SK-N-SH (cell line): ENCODE results near the gene USP4. TPM values are rescaled to one million over a fixed set of nuclear protein-coding genes. Genes with fewer than 3 reads are reported as not detected.

ENCODE experiments used
- CTCF ChIA-PET: fragments of 300-600, 350-600 bp; formaldehyde crosslinking; extraction: SDS; loops from one replicate; lab custom pipeline; 2021; lab: Yijun Ruan, JAX
- POLR2A ChIA-PET: fragments of 350-600 bp; sonication (Branson Sonifier 250); formaldehyde crosslinking; extraction: SDS; loops from one replicate; lab custom pipeline; 2020; ENCODE audit warnings: antibody characterized with exemption, inconsistent platforms; lab: Yijun Ruan, JAX
- DNase-seq: peaks from one replicate; pipeline ENCODE4 v3.0.0; 2012
- H2AFZ ChIP-seq: fragments of 200-600 bp; sonication (generic); 2 replicates; pipeline ENCODE4 v1.8.1; 2016; ENCODE audit warnings: antibody characterized with exemption, mild to moderate bottlenecking, low read depth
- H3F3A ChIP-seq: fragments of 200-600 bp; sonication (generic); replicated peaks from 2 replicates; pipeline ENCODE3; 2016; ENCODE audit warnings: antibody characterized with exemption, mild to moderate bottlenecking; ENCODE audit not compliant: insufficient read depth
- H3K27ac ChIP-seq, 2 experiments: fragments of 200-500 bp in 1 of 2; fragments of 200-600 bp in 1 of 2; sonication (Bioruptor generic) in 1 of 2; sonication (generic), shearing (Covaris generic) in 1 of 2; 2 replicates each; pipeline versions ENCODE4 v1.5.1 to v1.6.1; 2014 to 2016; ENCODE audit warnings: low read depth in 2 of 2, inconsistent platforms in 1 of 2, low read length in 1 of 2, mild to moderate bottlenecking in 1 of 2, mixed read lengths in 1 of 2
- H3K27me3 ChIP-seq: fragments of 200-600 bp; sonication (generic), shearing (Covaris generic); 2 replicates; pipeline ENCODE4 v1.6.1; 2016; ENCODE audit warnings: mixed run types; ENCODE audit not compliant: insufficient read depth
- H3K36me3 ChIP-seq, 2 experiments: fragments of 200-500 bp in 1 of 2; fragments of 200-600 bp in 1 of 2; sonication (Bioruptor generic) in 1 of 2; sonication (generic) in 1 of 2; replicated peaks in 1 of 2; 2 replicates each; pipeline versions ENCODE3 to v1.5.1; 2014 to 2016; ENCODE audit warnings: low read length in 1 of 2, mild to moderate bottlenecking in 1 of 2; ENCODE audit not compliant: insufficient read depth in 2 of 2, control insufficient read depth in 1 of 2
- H3K4me1 ChIP-seq, 2 experiments: fragments of 200-500 bp in 1 of 2; fragments of 200-600 bp in 1 of 2; sonication (Bioruptor generic) in 1 of 2; sonication (generic), shearing (Covaris generic) in 1 of 2; 2 replicates each; pipeline versions ENCODE4 v1.5.1 to v1.6.1; 2014 to 2016; ENCODE audit warnings: low read depth in 1 of 2, low read length in 1 of 2, mixed run types in 1 of 2; ENCODE audit not compliant: insufficient read depth in 2 of 2, control insufficient read depth in 1 of 2
- H3K4me2 ChIP-seq: fragments of 200-600 bp; sonication (generic), shearing (Covaris generic); 2 replicates; pipeline ENCODE4 v1.6.1; 2017; ENCODE audit warnings: mixed run types
- H3K4me3 ChIP-seq, 2 experiments: fragments of 200-500 bp in 1 of 2; fragments of 200-600 bp in 1 of 2; sonication (Bioruptor generic) in 1 of 2; sonication (generic), shearing (Covaris generic) in 1 of 2; 2 replicates each; pipeline versions ENCODE4 v1.5.1 to v1.8.1; 2014 to 2016; ENCODE audit warnings: low read depth in 2 of 2, inconsistent platforms in 1 of 2, low read length in 1 of 2, mild to moderate bottlenecking in 1 of 2, mixed read lengths in 1 of 2, moderate library complexity in 1 of 2
- H3K79me2 ChIP-seq: fragments of 200-600 bp; sonication (generic); 2 replicates; pipeline ENCODE4 v1.8.1; 2017; ENCODE audit warnings: mild to moderate bottlenecking; ENCODE audit not compliant: insufficient read depth
- H3K9ac ChIP-seq: fragments of 200-600 bp; sonication (generic); 2 replicates; pipeline ENCODE4 v1.6.1; 2017; ENCODE audit warnings: mixed run types
- H3K9me2 ChIP-seq: fragments of 200-600 bp; sonication (generic); 2 replicates; pipeline ENCODE4 v1.6.1; 2017; ENCODE audit warnings: mixed run types
- H3K9me3 ChIP-seq: fragments of 200-600 bp; sonication (generic); 2 replicates; pipeline ENCODE4 v1.6.1; 2017; ENCODE audit warnings: mixed run types, mild to moderate bottlenecking, moderate library complexity
- H4K20me1 ChIP-seq: fragments of 200-600 bp; sonication (generic); 2 replicates; pipeline ENCODE4 v1.6.1; 2017; ENCODE audit warnings: mild to moderate bottlenecking, mixed run types; ENCODE audit not compliant: insufficient read depth
- CHD2 ChIP-seq: fragments of 150-350 bp; IDR thresholded peaks from 2 replicates; pipeline ENCODE4 v1.6.1; 2018; ENCODE audit warnings: low read length; ENCODE audit not compliant: partially characterized antibody
- FOXJ3 ChIP-seq: sonication (generic); formaldehyde crosslinking; IDR thresholded peaks from 2 replicates; pipeline ENCODE4 v1.5.1; 2020; ENCODE audit warnings: mild to moderate bottlenecking, missing genetic modification reagents
- FOXM1 ChIP-seq: IDR thresholded peaks from 2 replicates; pipeline ENCODE4 v1.4.0; 2012; ENCODE audit warnings: low read depth, mild to moderate bottlenecking
- GATA2 ChIP-seq: sonication (generic); formaldehyde crosslinking; IDR thresholded peaks from 2 replicates; pipeline ENCODE4 v1.5.0; 2020; ENCODE audit warnings: mild to moderate bottlenecking, missing genetic modification reagents
- JUND ChIP-seq: IDR thresholded peaks from 2 replicates; pipeline ENCODE4 v1.4.0; 2012
- MXI1 ChIP-seq: IDR thresholded peaks from 2 replicates; pipeline ENCODE4 v1.6.1; 2012; ENCODE audit warnings: mild to moderate bottlenecking, low read depth, low read length, improper control_type of control experiment
- RAD21 ChIP-seq: IDR thresholded peaks from 2 replicates; pipeline ENCODE4 v1.6.1; 2012; ENCODE audit warnings: mild to moderate bottlenecking, low read length
- RFX5 ChIP-seq: IDR thresholded peaks from 2 replicates; pipeline ENCODE4 v1.6.1; 2012; ENCODE audit warnings: mild to moderate bottlenecking, improper control_type of control experiment, low read length
- TCF12 ChIP-seq: IDR thresholded peaks from 2 replicates; pipeline ENCODE4 v1.4.0; 2012
- TEAD4 ChIP-seq: IDR thresholded peaks from 2 replicates; pipeline ENCODE4 v1.4.0; 2012; ENCODE audit warnings: mild to moderate bottlenecking, borderline replicate concordance; ENCODE audit not compliant: insufficient read depth
- WGBS: methylation state at CpG from one replicate; pipeline ENCODE4 v1.1.6; 2017; ENCODE audit warnings: low lambda C conversion rate; 5-methylcytosine and 5-hydroxymethylcytosine counted together
- polyA plus RNA-seq, 3 experiments: library from polyadenylated mRNA; depleted of rRNA; stranded (reverse); fragments of >200 nt; gene quantifications; 2 replicates each; pipeline ENCODE4 v1.2.3, GENCODE V29; 2012
- TF ChIP-seq, protein P1 (sequence below): IDR thresholded peaks from 2 replicates; pipeline ENCODE4 v1.4.0; 2012; ENCODE audit warnings: low read depth, borderline replicate concordance

Gene USP4
- polyA plus RNA-seq, 1 of the 3 experiments (the other 2 are of a cell fraction): 33.2 TPM

DNA sequence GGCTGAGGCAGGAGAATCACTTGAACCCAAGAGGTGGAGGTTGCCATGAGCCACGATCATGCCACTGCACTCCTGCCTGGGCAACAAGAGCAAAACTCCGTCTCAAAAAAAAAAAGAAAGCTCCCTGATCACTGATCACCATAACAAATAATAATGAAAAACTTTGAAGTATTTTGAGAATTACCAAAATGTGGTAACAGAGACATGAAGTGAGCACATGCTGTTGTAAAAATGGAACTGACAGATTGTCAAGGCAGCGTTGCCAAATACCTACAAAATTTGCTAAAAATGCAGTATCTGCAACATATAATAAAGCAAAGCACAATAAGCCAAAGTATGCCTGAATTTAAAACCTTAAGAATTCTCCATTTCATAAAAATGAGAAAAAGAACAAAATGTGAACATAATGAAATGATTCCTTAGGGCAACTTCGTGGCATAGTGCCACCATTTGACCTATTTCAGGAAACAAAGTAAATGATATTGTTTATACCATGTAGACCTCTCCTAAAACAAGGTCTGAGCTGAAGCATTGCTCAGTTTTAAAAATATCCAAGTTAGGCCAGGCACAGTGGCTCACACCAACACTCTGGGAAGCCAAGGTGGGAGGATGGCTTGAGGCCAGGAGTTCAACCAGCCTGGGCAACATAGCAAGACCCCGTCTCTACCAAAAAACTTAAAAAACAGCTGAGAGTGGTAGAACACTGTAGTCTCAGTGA lies 5.8 kb downstream of the USP4 start:
- 97% methylated on average over 5 of the region's 5 CpGs for WGBS
- Histone ChIP-seq H3K4me3 (no peak overlapping the region), H3K9ac (no peak overlapping the region), H3K9me3 (no peaks in the 10 kb centered on the region), H3K27ac (no peak overlapping the region), H3K36me3 (peaks cover 23 to 55% of the 10 kb centered on the region in 2 experiments), H3K27me3 (no peaks in the 10 kb centered on the region), H2AFZ (no peak overlapping the region), H3K4me2 (no peak overlapping the region), H3F3A (peaks cover 8% of the 10 kb centered on the region), H4K20me1 (no peaks in the 10 kb centered on the region; the same call in 1 of the 2 replicates), H3K4me1 (peaks cover 0 to 2% of the 10 kb centered on the region in 2 experiments; a peak in 1 of 4 replicates), H3K9me2 (no peaks in the 10 kb centered on the region), H3K79me2 (peaks cover 85% of the 10 kb centered on the region)
- ChIA-PET CTCF (no interaction called here), POLR2A (no interaction called here)
- no peak for TF ChIP-seq MXI1
- TF ChIP-seq RAD21: no peak
- no peak for TF ChIP-seq GATA2 (CRISPR knock-in tag)
- TF ChIP-seq FOXM1: no peak
- TF ChIP-seq RFX5: no peak
- no peak for DNase-seq

DNA sequence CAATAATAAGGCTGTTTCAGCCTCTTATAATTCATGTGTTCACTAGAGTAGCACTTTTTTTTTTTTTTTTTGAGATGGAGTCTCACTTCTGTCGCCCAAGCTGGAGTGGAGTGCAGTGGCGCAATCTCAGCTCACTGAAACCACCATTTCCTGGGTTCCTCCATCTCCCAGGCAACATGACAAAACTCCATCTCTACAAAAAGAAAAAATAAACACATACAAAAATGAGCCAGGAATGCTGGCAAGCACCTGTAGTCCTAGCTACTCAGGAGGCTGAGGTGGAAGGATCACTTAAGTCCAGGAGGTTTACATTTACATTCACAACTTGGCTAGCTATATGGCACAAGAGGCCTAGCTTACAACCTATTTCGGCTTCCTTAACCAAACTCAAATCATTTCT lies 6.8 kb downstream of the USP4 start:
- no peak overlapping the region for H2AFZ ChIP-seq
- H3K4me2 ChIP-seq: no peak overlapping the region
- WGBS: 100% methylated on average over 3 of the region's 3 CpGs
- no peaks in the 10 kb centered on the region for H3K27me3 ChIP-seq
- peaks cover 8% of the 10 kb centered on the region for H3F3A ChIP-seq
- peaks cover 75% of the 10 kb centered on the region for H3K79me2 ChIP-seq
- H3K4me1 ChIP-seq: no peaks in the 10 kb centered on the region
- H4K20me1 ChIP-seq: no peaks in the 10 kb centered on the region; the same call in 1 of the 2 replicates
- H3K36me3 ChIP-seq: peaks cover 23 to 57% of the 10 kb centered on the region in 2 experiments
- no peak overlapping the region for H3K9ac ChIP-seq
- ChIA-PET POLR2A (no interaction called here), CTCF (interaction anchor here (0.6 to 0.8 kb wide), 2 partner anchors 162 to 234 kb away, joined by 3 read pairs; partner anchors contain the start of gene KLHDC8B)
- no peak overlapping the region for H3K27ac ChIP-seq
- no peaks in the 10 kb centered on the region for H3K9me3 ChIP-seq
- no peak for DNase-seq
- TF ChIP-seq TEAD4 (no peak), FOXJ3 (CRISPR knock-in tag) (no peak), CHD2 (no peak), TCF12 (no peak), JUND (no peak), RFX5 (no peak)
- TF ChIP-seq, protein P1, sequence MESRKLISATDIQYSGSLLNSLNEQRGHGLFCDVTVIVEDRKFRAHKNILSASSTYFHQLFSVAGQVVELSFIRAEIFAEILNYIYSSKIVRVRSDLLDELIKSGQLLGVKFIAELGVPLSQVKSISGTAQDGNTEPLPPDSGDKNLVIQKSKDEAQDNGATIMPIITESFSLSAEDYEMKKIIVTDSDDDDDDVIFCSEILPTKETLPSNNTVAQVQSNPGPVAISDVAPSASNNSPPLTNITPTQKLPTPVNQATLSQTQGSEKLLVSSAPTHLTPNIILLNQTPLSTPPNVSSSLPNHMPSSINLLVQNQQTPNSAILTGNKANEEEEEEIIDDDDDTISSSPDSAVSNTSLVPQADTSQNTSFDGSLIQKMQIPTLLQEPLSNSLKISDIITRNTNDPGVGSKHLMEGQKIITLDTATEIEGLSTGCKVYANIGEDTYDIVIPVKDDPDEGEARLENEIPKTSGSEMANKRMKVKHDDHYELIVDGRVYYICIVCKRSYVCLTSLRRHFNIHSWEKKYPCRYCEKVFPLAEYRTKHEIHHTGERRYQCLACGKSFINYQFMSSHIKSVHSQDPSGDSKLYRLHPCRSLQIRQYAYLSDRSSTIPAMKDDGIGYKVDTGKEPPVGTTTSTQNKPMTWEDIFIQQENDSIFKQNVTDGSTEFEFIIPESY: no peak
- no peaks in the 10 kb centered on the region for H3K9me2 ChIP-seq
- no peak overlapping the region for H3K4me3 ChIP-seq
